ENCODE data around the gene CLCN7. TPM values are rescaled to one million over a fixed set of nuclear protein-coding genes. Genes with fewer than 3 reads are reported as not detected.

Gene CLCN7
- total RNA-seq, 1 experiment from 2014 or later = 64.0 TPM

- TF ChIP-seq, protein P1, sequence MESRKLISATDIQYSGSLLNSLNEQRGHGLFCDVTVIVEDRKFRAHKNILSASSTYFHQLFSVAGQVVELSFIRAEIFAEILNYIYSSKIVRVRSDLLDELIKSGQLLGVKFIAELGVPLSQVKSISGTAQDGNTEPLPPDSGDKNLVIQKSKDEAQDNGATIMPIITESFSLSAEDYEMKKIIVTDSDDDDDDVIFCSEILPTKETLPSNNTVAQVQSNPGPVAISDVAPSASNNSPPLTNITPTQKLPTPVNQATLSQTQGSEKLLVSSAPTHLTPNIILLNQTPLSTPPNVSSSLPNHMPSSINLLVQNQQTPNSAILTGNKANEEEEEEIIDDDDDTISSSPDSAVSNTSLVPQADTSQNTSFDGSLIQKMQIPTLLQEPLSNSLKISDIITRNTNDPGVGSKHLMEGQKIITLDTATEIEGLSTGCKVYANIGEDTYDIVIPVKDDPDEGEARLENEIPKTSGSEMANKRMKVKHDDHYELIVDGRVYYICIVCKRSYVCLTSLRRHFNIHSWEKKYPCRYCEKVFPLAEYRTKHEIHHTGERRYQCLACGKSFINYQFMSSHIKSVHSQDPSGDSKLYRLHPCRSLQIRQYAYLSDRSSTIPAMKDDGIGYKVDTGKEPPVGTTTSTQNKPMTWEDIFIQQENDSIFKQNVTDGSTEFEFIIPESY (IDR thresholded peaks at IDR 0.05; ENCODE audit: extremely low read depth, insufficient replicate concordance, low read length) = no peak
- TF ChIP-seq ZFX (IDR thresholded peaks at IDR 0.05) = no peak
- no peak for TF ChIP-seq CEBPB (IDR thresholded peaks at IDR 0.05; ENCODE audit: low read depth)
- no peak for TF ChIP-seq EZH2phosphoT487 (IDR thresholded peaks at IDR 0.05; ENCODE audit: borderline replicate concordance)
- TF ChIP-seq MAX (IDR thresholded peaks at IDR 0.05) = no peak
- TF ChIP-seq SRF (IDR thresholded peaks at IDR 0.05; ENCODE audit: low read depth) = no peak
- TF ChIP-seq POLR2AphosphoS5 (IDR thresholded peaks at IDR 0.05; ENCODE audit: low read depth, low read length) = no peak
- no peak for TF ChIP-seq POLR2A (IDR thresholded peaks at IDR 0.05; ENCODE audit: borderline replicate concordance, extremely low read depth, insufficient read depth, insufficient read length)
Measured at GRCh38 chr16:1466054-1466453, 8.8 kb downstream of the CLCN7 start (continued).

DNA sequence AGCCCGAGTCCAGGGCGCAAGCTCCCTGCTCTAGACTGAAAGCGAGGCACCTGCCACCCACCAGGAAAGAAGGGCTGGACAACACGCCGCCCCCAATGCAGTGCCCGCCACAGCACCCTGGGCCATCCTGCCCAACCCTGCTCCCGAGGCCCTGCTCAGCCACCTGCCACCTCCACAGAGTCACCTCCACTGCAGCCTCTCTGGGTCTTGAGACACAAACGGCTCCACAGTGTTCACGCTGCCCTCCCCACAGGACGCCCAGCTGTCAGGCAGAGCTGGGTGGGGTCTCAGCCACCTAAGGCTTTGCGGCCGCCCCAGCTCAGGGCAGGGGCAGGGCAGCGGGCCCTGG, 9.3 kb downstream of the CLCN7 start:
- no peaks in the 10 kb centered on the region for H3K9me2 ChIP-seq (ENCODE audit: insufficient read depth)
- no peak overlapping the region for H3K27ac ChIP-seq (ENCODE audit: low read depth, low read length)
- H2AFZ ChIP-seq (ENCODE audit: low read depth, low read length, poor library complexity, severe bottlenecking) = no peak overlapping the region
- no peak overlapping the region for H3K4me2 ChIP-seq (ENCODE audit: low read length)
- peaks cover 4 to 14% of the 10 kb centered on the region in 2 experiments; a peak in 3 of 4 replicates for H3K4me1 ChIP-seq (ENCODE audit: control insufficient read depth in 1 of 2, insufficient read depth in 2 of 2, low read length in 2 of 2)
- RAD21 ChIA-PET (ENCODE audit: low non-redundant PET in 1 of 2, low total read pairs in 2 of 2, uncharacterized antibody in 2 of 2, unreplicated experiment in 2 of 2) = no interaction called here
- H4K20me1 ChIP-seq (ENCODE audit: insufficient read depth) = no peaks in the 10 kb centered on the region
- intact Hi-C loops (cut with micrococcal nuclease) = no loop called here
- H3K27me3 ChIP-seq (ENCODE audit: insufficient read depth, low read length) = no peaks in the 10 kb centered on the region
- ATAC-seq (no peak), DNase-seq (ENCODE audit: low read depth, low spot score) (no peak)
- H3K9me3 ChIP-seq (ENCODE audit: control insufficient read depth in 1 of 2, insufficient read depth in 1 of 2, low read depth in 1 of 2, low read length in 2 of 2) = no peaks in the 10 kb centered on the region
- H3K36me3 ChIP-seq (ENCODE audit: control insufficient read depth in 1 of 2, insufficient read depth in 2 of 2, low read length in 2 of 2) = no peaks in the 10 kb centered on the region; a peak in 1 of 4 replicates
- no TSS peak for BruUV-seq (replicated peaks)
- H3K9ac ChIP-seq (ENCODE audit: low read length) = no peak overlapping the region
- CTCF ChIA-PET = no interaction called here
- peaks cover 24% of the 10 kb centered on the region for H3K79me2 ChIP-seq (ENCODE audit: insufficient read depth, low read length)
- no peak for TF ChIP-seq CEBPB (IDR thresholded peaks at IDR 0.05; ENCODE audit: low read depth)
- TF ChIP-seq, protein P2, sequence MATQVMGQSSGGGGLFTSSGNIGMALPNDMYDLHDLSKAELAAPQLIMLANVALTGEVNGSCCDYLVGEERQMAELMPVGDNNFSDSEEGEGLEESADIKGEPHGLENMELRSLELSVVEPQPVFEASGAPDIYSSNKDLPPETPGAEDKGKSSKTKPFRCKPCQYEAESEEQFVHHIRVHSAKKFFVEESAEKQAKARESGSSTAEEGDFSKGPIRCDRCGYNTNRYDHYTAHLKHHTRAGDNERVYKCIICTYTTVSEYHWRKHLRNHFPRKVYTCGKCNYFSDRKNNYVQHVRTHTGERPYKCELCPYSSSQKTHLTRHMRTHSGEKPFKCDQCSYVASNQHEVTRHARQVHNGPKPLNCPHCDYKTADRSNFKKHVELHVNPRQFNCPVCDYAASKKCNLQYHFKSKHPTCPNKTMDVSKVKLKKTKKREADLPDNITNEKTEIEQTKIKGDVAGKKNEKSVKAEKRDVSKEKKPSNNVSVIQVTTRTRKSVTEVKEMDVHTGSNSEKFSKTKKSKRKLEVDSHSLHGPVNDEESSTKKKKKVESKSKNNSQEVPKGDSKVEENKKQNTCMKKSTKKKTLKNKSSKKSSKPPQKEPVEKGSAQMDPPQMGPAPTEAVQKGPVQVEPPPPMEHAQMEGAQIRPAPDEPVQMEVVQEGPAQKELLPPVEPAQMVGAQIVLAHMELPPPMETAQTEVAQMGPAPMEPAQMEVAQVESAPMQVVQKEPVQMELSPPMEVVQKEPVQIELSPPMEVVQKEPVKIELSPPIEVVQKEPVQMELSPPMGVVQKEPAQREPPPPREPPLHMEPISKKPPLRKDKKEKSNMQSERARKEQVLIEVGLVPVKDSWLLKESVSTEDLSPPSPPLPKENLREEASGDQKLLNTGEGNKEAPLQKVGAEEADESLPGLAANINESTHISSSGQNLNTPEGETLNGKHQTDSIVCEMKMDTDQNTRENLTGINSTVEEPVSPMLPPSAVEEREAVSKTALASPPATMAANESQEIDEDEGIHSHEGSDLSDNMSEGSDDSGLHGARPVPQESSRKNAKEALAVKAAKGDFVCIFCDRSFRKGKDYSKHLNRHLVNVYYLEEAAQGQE (IDR thresholded peaks at IDR 0.05; ENCODE audit: low read depth) = no peak
- TF ChIP-seq FOSL1 (IDR thresholded peaks at IDR 0.05; ENCODE audit: low read depth) = no peak
- TF ChIP-seq JUND (IDR thresholded peaks at IDR 0.05) = no peak
- no peak for TF ChIP-seq ELF1 (IDR thresholded peaks at IDR 0.05; ENCODE audit: borderline replicate concordance, low read depth)
- no peak for TF ChIP-seq POLR2A (IDR thresholded peaks at IDR 0.05; ENCODE audit: borderline replicate concordance, extremely low read depth, insufficient read depth, insufficient read length)
- no peak for TF ChIP-seq SRF (IDR thresholded peaks at IDR 0.05; ENCODE audit: low read depth)
- TF ChIP-seq, protein P3, sequence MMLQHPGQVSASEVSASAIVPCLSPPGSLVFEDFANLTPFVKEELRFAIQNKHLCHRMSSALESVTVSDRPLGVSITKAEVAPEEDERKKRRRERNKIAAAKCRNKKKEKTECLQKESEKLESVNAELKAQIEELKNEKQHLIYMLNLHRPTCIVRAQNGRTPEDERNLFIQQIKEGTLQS (IDR thresholded peaks at IDR 0.05) = no peak
- TF ChIP-seq, protein P1 (IDR thresholded peaks at IDR 0.05; ENCODE audit: extremely low read depth, insufficient replicate concordance, low read length) = no peak
- no peak for TF ChIP-seq EZH2 (IDR thresholded peaks at IDR 0.05)
- no peak for TF ChIP-seq CBX3 (IDR thresholded peaks at IDR 0.05; ENCODE audit: low read depth)
- H3K4me3 ChIP-seq (replicated peaks in 1 of 2; ENCODE audit: low read depth in 1 of 2, low read length in 2 of 2) = no peak overlapping the region
- POLR2A ChIA-PET = no interaction called here
